SK-N-SH treated with all-trans-retinoic acid at 6 μM for 48 hours (cell line): Measurements from ENCODE around the gene ZNF276.

Source experiments
- ARNTL ChIP-seq: fragments of 450-650 bp; formaldehyde crosslinking; IDR thresholded peaks from 2 replicates; pipeline ENCODE4 v1.5.0; 2020; ENCODE audit warnings: low read depth, mild to moderate bottlenecking, moderate library complexity, borderline replicate concordance
- BACH2 ChIP-seq: fragments of 250-450 bp; sonication (Bioruptor Pico); IDR thresholded peaks from 2 replicates; pipeline ENCODE4 v1.9.0; 2021; ENCODE audit warnings: mild to moderate bottlenecking, borderline replicate concordance
- CREB5 ChIP-seq: fragments of 250-450 bp; sonication (Bioruptor Pico); IDR thresholded peaks from 2 replicates; pipeline ENCODE4 v1.5.1; 2020; ENCODE audit warnings: low read depth, mild to moderate bottlenecking, moderate library complexity
- ESRRG ChIP-seq: fragments of 250-450 bp; sonication (Bioruptor Pico); IDR thresholded peaks from 2 replicates; pipeline ENCODE4 v1.6.1; 2021; ENCODE audit warnings: mild to moderate bottlenecking
- GLIS3 ChIP-seq: fragments of 250-450 bp; sonication (Bioruptor Pico); IDR thresholded peaks from 2 replicates; pipeline ENCODE4 v1.5.0; 2020; ENCODE audit warnings: mild to moderate bottlenecking, moderate library complexity
- ISL1 ChIP-seq: fragments of 250-450 bp; sonication (Bioruptor Pico); IDR thresholded peaks from 2 replicates; pipeline ENCODE4 v2.1.2; 2022; ENCODE audit warnings: mild to moderate bottlenecking, moderate library complexity
- OSR1 ChIP-seq: fragments of 250-450 bp; sonication (Bioruptor Pico); IDR thresholded peaks from 2 replicates; pipeline ENCODE4 v1.8.0; 2022; ENCODE audit warnings: moderate library complexity, mild to moderate bottlenecking, inconsistent platforms
- PATZ1 ChIP-seq: fragments of 250-450 bp; sonication (Bioruptor Pico); IDR thresholded peaks from 2 replicates; pipeline ENCODE4 v1.8.0; 2020; ENCODE audit warnings: mild to moderate bottlenecking, moderate library complexity, borderline replicate concordance
- POU6F1 ChIP-seq: fragments of 250-450 bp; sonication (Bioruptor Pico); IDR thresholded peaks from 2 replicates; pipeline ENCODE4 v1.8.0; 2021; ENCODE audit warnings: low read depth, mild to moderate bottlenecking, moderate library complexity, borderline replicate concordance
- PPARA ChIP-seq: fragments of 250-450 bp; sonication (Bioruptor Pico); IDR thresholded peaks from 2 replicates; pipeline ENCODE4 v1.5.0; 2020; ENCODE audit warnings: mild to moderate bottlenecking, borderline replicate concordance
- RARB ChIP-seq: fragments of 250-450 bp; sonication (Bioruptor Pico); IDR thresholded peaks from 2 replicates; pipeline ENCODE4 v1.8.0; 2021; ENCODE audit warnings: mild to moderate bottlenecking, moderate library complexity
- TOX ChIP-seq: fragments of 250-450 bp; sonication (Bioruptor Pico); IDR thresholded peaks from 2 replicates; pipeline ENCODE4 v1.8.0; 2021; ENCODE audit warnings: mild to moderate bottlenecking, moderate library complexity, borderline replicate concordance
- TSHZ2 ChIP-seq: fragments of 250-450 bp; sonication (Bioruptor Pico); IDR thresholded peaks from 2 replicates; pipeline ENCODE4 v1.5.0; 2020; ENCODE audit warnings: mild to moderate bottlenecking, moderate library complexity
- ZFP3 ChIP-seq: fragments of 250-450 bp; sonication (Bioruptor Pico); IDR thresholded peaks from 2 replicates; pipeline ENCODE4 v1.5.0; 2020; ENCODE audit warnings: mild to moderate bottlenecking, moderate library complexity

- TF ChIP-seq PATZ1 (CRISPR knock-in tag) (no peak), TSHZ2 (CRISPR knock-in tag) (no peak), CREB5 (CRISPR knock-in tag) (no peak), GLIS3 (no peak), PPARA (CRISPR knock-in tag) (no peak), ARNTL (no peak), ZFP3 (CRISPR knock-in tag) (no peak), BACH2 (CRISPR knock-in tag) (no peak), ISL1 (CRISPR knock-in tag) (no peak), TOX (no peak), OSR1 (CRISPR knock-in tag) (no peak), ESRRG (no peak), POU6F1 (no peak), RARB (no peak)
Observed at GRCh38 chr16:89705006-89705405, 16.3 kb upstream of the ZNF276 start.
